GM19239 (cell line): ENCODE results near the gene PTPRJ.
"Not testable (repeated sequence)": the region's sequence is repeated elsewhere in the genome, so short reads cannot be mapped to it uniquely, and the experiment has no call there.

ENCODE experiments used
- DNase-seq: peaks from one replicate; pipeline ENCODE4 v3.0.0; 2011; ENCODE audit warnings: low spot score; ENCODE audit not compliant: insufficient read length
- FAIRE-seq: peaks from 2 replicates; lab custom pipeline; 2011; peaks lifted over from hg19 to GRCh38; lab: Jason Lieb, UNC

The PTPRJ gene

GRCh38 chr11:47980088-47980906, at the start of gene PTPRJ:
PTPRJ (plus strand) TSS chr11:47980559; CDS start chr11:47980913, 354 bp downstream.
- peak; percentile 64 for DNase-seq
- no peak for FAIRE-seq

GRCh38 chr11:47932544-47932943, 47.8 kb upstream of the PTPRJ start:
- DNase-seq, result no peak
- FAIRE-seq, result no peak

GRCh38 chr11:47933797-47934196, 46.6 kb upstream of the PTPRJ start:
- not testable (repeated sequence) for FAIRE-seq

GRCh38 chr11:47938791-47939560, 41.4 kb upstream of the PTPRJ start:
- FAIRE-seq (no peak), DNase-seq (no peak)

More at GRCh38 chr11:47933797-47934196, 46.6 kb upstream of the PTPRJ start:
- DNase-seq, result not testable (repeated sequence)

- no peak for FAIRE-seq
Measured at GRCh38 chr11:47940904-47941649, 39.3 kb upstream of the PTPRJ start.

GRCh38 chr11:47941907-47942558, 38.3 kb upstream of the PTPRJ start:
- DNase-seq, result no peak

More at GRCh38 chr11:47940904-47941649, 39.3 kb upstream of the PTPRJ start:
- no peak for DNase-seq

GRCh38 chr11:47943721-47944586, 36.4 kb upstream of the PTPRJ start:
- DNase-seq, result no peak
- no peak for FAIRE-seq

More at GRCh38 chr11:47941907-47942558, 38.3 kb upstream of the PTPRJ start:
- no peak for FAIRE-seq

- DNase-seq, result no peak
- FAIRE-seq, result no peak
Measured at GRCh38 chr11:47944632-47945031, 35.7 kb upstream of the PTPRJ start.

- DNase-seq, result no peak
Measured at GRCh38 chr11:47946682-47947559, 33.4 kb upstream of the PTPRJ start.

GRCh38 chr11:47948137-47948536, 32.2 kb upstream of the PTPRJ start:
- DNase-seq (no peak), FAIRE-seq (no peak)

More at GRCh38 chr11:47946682-47947559, 33.4 kb upstream of the PTPRJ start:
- no peak for FAIRE-seq

- not testable (repeated sequence) for DNase-seq, FAIRE-seq
Measured at GRCh38 chr11:47949001-47949675, 31.2 kb upstream of the PTPRJ start.

- FAIRE-seq, result no peak
Measured at GRCh38 chr11:47950396-47950795, 30.0 kb upstream of the PTPRJ start.

GRCh38 chr11:47951504-47951903, 28.9 kb upstream of the PTPRJ start:
- FAIRE-seq, DNase-seq: not testable (repeated sequence)

More at GRCh38 chr11:47950396-47950795, 30.0 kb upstream of the PTPRJ start:
- DNase-seq, result no peak

- FAIRE-seq (no peak), DNase-seq (no peak)
Measured at GRCh38 chr11:47955061-47955755, 25.2 kb upstream of the PTPRJ start.

GRCh38 chr11:47960015-47960414, 20.3 kb upstream of the PTPRJ start:
- DNase-seq, result no peak
- no peak for FAIRE-seq

GRCh38 chr11:47961383-47961782, 19.0 kb upstream of the PTPRJ start:
- FAIRE-seq (no peak), DNase-seq (no peak)

- FAIRE-seq (no peak), DNase-seq (no peak)
Measured at GRCh38 chr11:47964546-47964945, 15.8 kb upstream of the PTPRJ start.
